SKM-1 treated with dmso at 0.1 percent for 144 hours (cell line): Measurements from ENCODE around the gene GAL.

ENCODE experiments used
- DNase-seq: peaks from one replicate; lab custom pipeline; 2025; ENCODE audit not compliant: unreplicated experiment; lab: John Stamatoyannopoulos, UW

Gene GAL

GRCh38 chr11:68658661-68659060 lies 25.7 kb upstream of the GAL start:
- no peak for DNase-seq

- DNase-seq = no peak
Observed at GRCh38 chr11:68659158-68659921, 25.0 kb upstream of the GAL start.

- DNase-seq = no peak
Observed at GRCh38 chr11:68660066-68660810, 24.1 kb upstream of the GAL start.

- no peak for DNase-seq
Observed at GRCh38 chr11:68661014-68661413, 23.3 kb upstream of the GAL start.

GRCh38 chr11:68661697-68662603 lies 22.4 kb upstream of the GAL start:
- DNase-seq = no peak

GRCh38 chr11:68663482-68664010 lies 20.8 kb upstream of the GAL start:
- DNase-seq = no peak

GRCh38 chr11:68664141-68664540 lies 20.2 kb upstream of the GAL start:
- no peak for DNase-seq

- no peak for DNase-seq
Observed at GRCh38 chr11:68664906-68665305, 19.4 kb upstream of the GAL start.

- no peak for DNase-seq
Observed at GRCh38 chr11:68665436-68665835, 18.9 kb upstream of the GAL start.

GRCh38 chr11:68666849-68667248 lies 17.5 kb upstream of the GAL start:
- DNase-seq = no peak

- DNase-seq = no peak
Observed at GRCh38 chr11:68667511-68668500, 16.5 kb upstream of the GAL start.

- DNase-seq = no peak
Observed at GRCh38 chr11:68669301-68670090, 14.8 kb upstream of the GAL start.

- no peak for DNase-seq
Observed at GRCh38 chr11:68670208-68670992, 13.9 kb upstream of the GAL start.

- DNase-seq = no peak
Observed at GRCh38 chr11:68673306-68673945, 10.9 kb upstream of the GAL start.

GRCh38 chr11:68673991-68674390 lies 10.4 kb upstream of the GAL start:
- DNase-seq = no peak

GRCh38 chr11:68674461-68674860 lies 9.9 kb upstream of the GAL start:
- no peak for DNase-seq

- DNase-seq = no peak
Observed at GRCh38 chr11:68677432-68677831, 6.9 kb upstream of the GAL start.

GRCh38 chr11:68678031-68678441 lies 6.3 kb upstream of the GAL start:
- no peak for DNase-seq
